Anterior cingulate cortex (tissue), 58 donors: ENCODE measurements around the gene VPS33A.

Experiments used
- DNase-seq, 58 donors: peaks; one replicate each; lab custom pipeline; 2025; lab: John Stamatoyannopoulos, UW

VPS33A gene

DNA sequence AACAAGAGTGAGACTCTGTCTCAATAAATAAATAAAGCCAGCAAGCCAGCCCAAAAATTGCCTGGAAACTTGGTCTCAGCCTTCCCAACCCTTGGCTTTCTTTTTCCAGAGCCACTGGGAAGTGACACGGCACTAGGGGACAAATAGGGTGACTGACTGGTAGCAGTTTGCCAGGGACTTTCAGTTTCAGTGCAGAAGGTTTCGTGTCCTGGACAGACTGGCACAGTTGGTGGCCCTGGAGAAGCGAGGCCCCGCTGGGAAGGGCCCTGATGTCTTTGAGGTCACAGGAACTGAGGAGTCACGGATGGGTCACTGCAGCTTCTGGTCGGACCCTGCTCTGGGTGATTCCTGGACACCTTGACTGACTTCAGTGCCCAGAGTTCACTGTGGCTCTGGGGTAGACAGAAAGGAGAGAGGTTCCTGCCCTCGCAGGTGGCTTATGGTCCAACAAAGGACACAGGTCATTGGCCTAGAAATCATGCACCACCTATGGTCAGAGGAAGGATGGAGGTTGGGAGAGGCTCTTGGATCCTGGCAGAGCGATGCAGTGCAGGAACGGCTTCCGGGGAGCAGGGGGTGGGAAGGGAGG, 80.7 kb downstream of the VPS33A start:
- DNase-seq: no peak

DNA sequence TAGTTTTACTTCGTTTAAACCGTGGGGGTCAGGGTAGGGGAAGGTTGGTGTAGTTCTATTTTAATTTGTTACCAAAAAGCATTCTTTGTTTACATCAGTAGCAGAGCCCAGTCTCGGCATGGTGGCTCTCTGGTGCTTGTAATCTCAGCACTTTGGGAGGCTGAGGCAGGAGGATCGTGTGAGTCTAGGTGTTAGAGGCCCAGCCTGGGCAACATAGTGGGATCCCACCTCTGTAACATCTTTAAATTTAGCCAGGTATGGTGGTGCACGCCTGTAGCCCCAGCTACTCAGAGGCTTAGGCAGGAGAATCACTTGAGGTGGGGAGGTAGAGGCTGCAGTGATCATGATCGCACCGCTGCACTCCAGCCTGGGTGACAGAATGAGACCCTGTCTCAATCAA, 81.2 kb downstream of the VPS33A start:
- DNase-seq: no peak

DNA sequence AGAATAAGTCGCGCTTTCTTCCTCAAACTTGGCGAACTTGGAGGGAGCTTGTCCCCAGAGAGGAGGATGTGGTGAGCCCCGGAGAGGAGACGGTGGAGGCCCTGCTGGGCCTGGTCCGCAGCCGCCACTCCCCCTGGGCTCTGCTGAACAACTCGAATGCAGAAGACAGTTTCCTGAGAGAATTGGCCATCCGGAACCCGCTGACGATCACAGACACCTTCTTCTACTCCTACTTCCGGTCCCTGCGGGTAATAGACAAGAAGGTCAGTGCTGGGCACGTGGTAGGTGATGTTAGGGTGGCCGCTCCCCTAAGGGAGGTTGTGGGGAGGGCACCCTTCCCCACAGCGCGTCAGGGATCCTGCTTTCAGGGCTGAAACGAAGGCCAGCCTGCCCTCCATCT, 81.8 kb downstream of the VPS33A start:
- DNase-seq: no peak

DNA sequence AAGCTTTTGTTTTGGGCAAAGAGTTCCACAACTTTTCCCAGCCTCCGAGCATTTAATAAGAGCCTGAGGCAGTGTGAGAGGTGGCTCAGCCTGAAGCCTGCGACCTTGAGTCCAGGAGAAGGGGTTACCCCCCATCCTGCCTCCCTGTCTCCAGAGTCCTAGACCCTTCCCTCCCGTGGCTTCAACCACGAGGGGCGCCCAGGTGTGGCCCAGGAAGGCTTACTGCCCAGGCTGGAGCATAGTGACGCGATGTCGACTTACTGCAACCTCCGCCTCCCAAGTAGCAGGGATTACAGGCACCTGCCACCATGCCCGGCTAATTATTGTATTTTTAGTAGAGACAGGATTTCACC, 82.7 kb downstream of the VPS33A start:
- DNase-seq: no peak

DNA sequence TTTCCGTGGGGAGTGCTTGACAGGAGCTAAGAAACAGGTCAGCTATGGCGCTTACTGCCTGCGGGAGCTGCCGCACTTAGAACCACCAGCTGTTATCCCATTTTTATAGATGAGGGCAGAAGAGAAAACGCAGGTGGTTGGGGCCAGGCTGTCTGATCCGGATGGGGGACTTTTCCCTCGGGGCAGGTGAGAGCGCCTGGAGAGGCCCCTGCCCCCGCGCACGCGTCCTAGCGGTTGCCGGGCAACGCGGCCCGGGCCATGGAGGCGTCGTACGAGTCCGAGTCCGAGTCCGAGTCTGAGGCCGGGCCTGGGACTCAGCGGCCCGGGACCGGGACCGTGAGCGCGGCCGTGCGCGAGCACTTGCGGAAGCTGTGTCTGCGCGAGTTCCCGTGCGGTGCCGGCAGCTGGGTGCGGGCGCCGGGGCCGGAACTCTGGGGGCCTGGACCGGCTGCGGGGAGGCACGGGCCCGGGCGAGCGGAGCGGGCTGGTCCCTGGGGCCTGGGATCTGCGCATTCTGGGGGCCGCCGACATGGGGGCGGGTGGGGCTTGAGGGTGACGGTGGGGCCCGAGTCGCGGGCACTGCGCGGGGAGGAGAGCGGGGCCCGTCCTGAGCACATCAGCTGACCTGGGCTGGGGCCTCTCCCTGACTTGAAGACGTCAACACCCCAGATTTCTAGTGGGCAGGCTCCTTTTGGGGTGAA, 83.3 kb downstream of the VPS33A start, which contains the start of gene LRRC43:
Gene LRRC43, plus strand, starts transcription at position 237 of the 701 bp plus-strand sequence. Its CDS starts 22 bp downstream, at position 259.
- DNase-seq: peak in 14 of 58 donors; percentile 11 to 66 (median 22)
